MM.1S (cell line): ENCODE results near the gene SLC5A3.

Experiments used
- DNase-seq: peaks from one replicate; pipeline ENCODE4 v3.0.0-alpha.2; 2015
- H2AFZ ChIP-seq: fragments of 300-600 bp; sonication (generic); 2 replicates; pipeline ENCODE4 v1.6.0; 2016; ENCODE audit warnings: antibody characterized with exemption, low read length
- H3F3A ChIP-seq: fragments of 300-600 bp; sonication (generic); 2 replicates; pipeline ENCODE4 v1.6.1; 2016; ENCODE audit warnings: mild to moderate bottlenecking, antibody characterized with exemption, low read length, moderate library complexity, mixed read lengths; ENCODE audit not compliant: insufficient read depth
- H3K27ac ChIP-seq: fragments of 300-600 bp; sonication (generic); 2 replicates; pipeline ENCODE4 v1.5.1; 2016; ENCODE audit warnings: mild to moderate bottlenecking, low read length
- H3K27me3 ChIP-seq: fragments of 300-600 bp; sonication (generic); replicated peaks from 2 replicates; pipeline ENCODE4 v1.6.0; 2016; ENCODE audit warnings: low read length; ENCODE audit not compliant: insufficient read depth
- H3K36me3 ChIP-seq: fragments of 300-600 bp; sonication (generic); replicated peaks from 2 replicates; pipeline ENCODE4 v1.6.1; 2016; ENCODE audit warnings: mild to moderate bottlenecking, low read length, mixed read lengths; ENCODE audit not compliant: insufficient read depth
- H3K4me1 ChIP-seq: fragments of 300-600 bp; sonication (generic); 2 replicates; pipeline ENCODE4 v1.6.1; 2016; ENCODE audit warnings: low read length, mixed read lengths
- H3K4me2 ChIP-seq: fragments of 300-600 bp; sonication (generic); 2 replicates; pipeline ENCODE4 v1.6.0; 2016; ENCODE audit warnings: low read depth, low read length
- H3K4me3 ChIP-seq: fragments of 300-600 bp; sonication (generic); 2 replicates; pipeline ENCODE4 v1.5.1; 2016; ENCODE audit warnings: low read length, mixed read lengths
- H3K79me2 ChIP-seq: fragments of 300-600 bp; sonication (generic); 2 replicates; pipeline ENCODE4 v1.6.1; 2016; ENCODE audit warnings: mixed run types, low read length, mixed read lengths
- H3K9ac ChIP-seq: fragments of 300-600 bp; sonication (generic); 2 replicates; pipeline ENCODE4 v1.6.1; 2016; ENCODE audit warnings: low read length, mixed read lengths
- H3K9me2 ChIP-seq: fragments of 300-600 bp; sonication (generic); replicated peaks from 2 replicates; pipeline ENCODE4 v1.6.1; 2016; ENCODE audit warnings: mild to moderate bottlenecking, low read length, mixed read lengths; ENCODE audit not compliant: insufficient read depth
- H3K9me3 ChIP-seq: fragments of 300-600 bp; sonication (generic); replicated peaks from 2 replicates; pipeline ENCODE4 v1.6.1; 2016; ENCODE audit warnings: mild to moderate bottlenecking, low read length, mixed read lengths; ENCODE audit not compliant: insufficient read depth
- H4K20me1 ChIP-seq: fragments of 300-600 bp; sonication (generic); 2 replicates; pipeline ENCODE4 v1.6.1; 2016; ENCODE audit warnings: mild to moderate bottlenecking, low read length, moderate library complexity, mixed read lengths; ENCODE audit not compliant: insufficient read depth
- EZH2 ChIP-seq: fragments of 300-600 bp; sonication (generic); optimal IDR thresholded peaks from 2 replicates; pipeline ENCODE3; 2017; ENCODE audit warnings: low read depth, mild to moderate bottlenecking, antibody characterized with exemption, low read length, mixed read lengths
- EZH2phosphoT487 ChIP-seq: fragments of 300-600 bp; sonication (generic); IDR thresholded peaks from 2 replicates; pipeline ENCODE4 v1.6.1; 2018; ENCODE audit warnings: antibody characterized with exemption, low read length
- TF ChIP-seq, protein P1 (sequence below): fragments of 300-600 bp; sonication (generic); IDR thresholded peaks from 2 replicates; pipeline ENCODE4 v1.5.1; 2016; ENCODE audit warnings: antibody characterized with exemption, low read length, mixed read lengths

Gene SLC5A3

DNA sequence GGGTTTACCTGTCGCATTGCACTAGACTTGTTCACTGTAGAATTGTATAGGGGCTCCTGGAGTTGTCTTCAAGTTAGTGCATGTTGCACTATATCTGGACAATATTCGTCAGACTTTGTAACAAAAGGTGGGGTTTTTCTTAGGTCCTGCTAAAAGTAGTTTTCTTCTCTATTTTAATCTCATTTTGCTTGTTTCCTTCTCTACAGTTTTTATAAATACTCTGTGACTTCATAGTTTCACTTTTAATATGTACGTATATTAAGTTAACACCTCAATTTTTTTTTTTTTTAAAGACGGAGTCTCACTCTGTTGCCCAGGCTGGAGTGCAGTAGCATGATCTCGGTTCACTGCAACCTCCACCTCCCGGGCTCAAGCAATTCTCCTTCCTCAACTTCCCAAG lies 26.5 kb upstream of the SLC5A3 start:
- Histone ChIP-seq H3K9me3 (no peaks in the 10 kb centered on the region), H2AFZ (peak overlapping the region; percentile 18), H3K4me3 (peak overlapping the region; percentile 17), H3K9me2 (no peaks in the 10 kb centered on the region), H3F3A (peaks cover 2% of the 10 kb centered on the region; the same call in 1 of the 2 replicates), H4K20me1 (no peaks in the 10 kb centered on the region), H3K4me2 (peak overlapping the region; percentile 35), H3K27ac (peak overlapping the region; percentile 28; the same call in 1 of the 2 replicates), H3K27me3 (no peaks in the 10 kb centered on the region), H3K4me1 (peaks cover 8% of the 10 kb centered on the region), H3K79me2 (no peaks in the 10 kb centered on the region), H3K9ac (no peak overlapping the region), H3K36me3 (no peaks in the 10 kb centered on the region)
- peak; percentile 64 for DNase-seq
- TF ChIP-seq, protein P1, sequence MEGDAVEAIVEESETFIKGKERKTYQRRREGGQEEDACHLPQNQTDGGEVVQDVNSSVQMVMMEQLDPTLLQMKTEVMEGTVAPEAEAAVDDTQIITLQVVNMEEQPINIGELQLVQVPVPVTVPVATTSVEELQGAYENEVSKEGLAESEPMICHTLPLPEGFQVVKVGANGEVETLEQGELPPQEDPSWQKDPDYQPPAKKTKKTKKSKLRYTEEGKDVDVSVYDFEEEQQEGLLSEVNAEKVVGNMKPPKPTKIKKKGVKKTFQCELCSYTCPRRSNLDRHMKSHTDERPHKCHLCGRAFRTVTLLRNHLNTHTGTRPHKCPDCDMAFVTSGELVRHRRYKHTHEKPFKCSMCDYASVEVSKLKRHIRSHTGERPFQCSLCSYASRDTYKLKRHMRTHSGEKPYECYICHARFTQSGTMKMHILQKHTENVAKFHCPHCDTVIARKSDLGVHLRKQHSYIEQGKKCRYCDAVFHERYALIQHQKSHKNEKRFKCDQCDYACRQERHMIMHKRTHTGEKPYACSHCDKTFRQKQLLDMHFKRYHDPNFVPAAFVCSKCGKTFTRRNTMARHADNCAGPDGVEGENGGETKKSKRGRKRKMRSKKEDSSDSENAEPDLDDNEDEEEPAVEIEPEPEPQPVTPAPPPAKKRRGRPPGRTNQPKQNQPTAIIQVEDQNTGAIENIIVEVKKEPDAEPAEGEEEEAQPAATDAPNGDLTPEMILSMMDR = no peak
- TF ChIP-seq EZH2 (no peak), EZH2phosphoT487 (no peak)

DNA sequence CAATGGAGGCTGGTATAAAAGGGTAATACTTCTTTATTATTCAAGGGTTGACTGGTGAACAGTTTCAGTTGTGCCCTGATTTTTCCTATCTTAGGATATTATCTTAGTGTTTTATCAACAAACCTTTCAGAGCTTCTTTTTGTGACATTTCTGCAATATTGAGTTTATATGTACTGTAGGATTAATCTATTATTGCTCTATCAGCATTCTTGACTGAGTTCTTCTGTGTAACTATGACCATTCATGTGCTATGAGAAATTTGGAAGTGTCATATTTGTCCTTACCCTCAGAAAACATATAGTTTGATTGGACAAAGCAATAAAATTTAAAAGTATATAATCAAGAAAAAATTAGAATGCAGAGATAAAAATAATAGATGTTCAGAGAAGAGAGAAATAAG lies 25.5 kb upstream of the SLC5A3 start:
- Histone ChIP-seq H3F3A (peaks cover 6% of the 10 kb centered on the region; the same call in 1 of the 2 replicates), H3K9ac (no peak overlapping the region), H4K20me1 (no peaks in the 10 kb centered on the region), H3K27ac (no peak overlapping the region), H3K79me2 (no peaks in the 10 kb centered on the region), H3K9me2 (no peaks in the 10 kb centered on the region), H3K4me1 (peaks cover 14% of the 10 kb centered on the region), H3K4me2 (no peak overlapping the region), H2AFZ (no peak overlapping the region), H3K27me3 (no peaks in the 10 kb centered on the region), H3K36me3 (no peaks in the 10 kb centered on the region), H3K4me3 (no peak overlapping the region), H3K9me3 (no peaks in the 10 kb centered on the region)
- DNase-seq = no peak
- no peak for TF ChIP-seq EZH2phosphoT487
- TF ChIP-seq, protein P1 = no peak
- TF ChIP-seq EZH2 = no peak

DNA sequence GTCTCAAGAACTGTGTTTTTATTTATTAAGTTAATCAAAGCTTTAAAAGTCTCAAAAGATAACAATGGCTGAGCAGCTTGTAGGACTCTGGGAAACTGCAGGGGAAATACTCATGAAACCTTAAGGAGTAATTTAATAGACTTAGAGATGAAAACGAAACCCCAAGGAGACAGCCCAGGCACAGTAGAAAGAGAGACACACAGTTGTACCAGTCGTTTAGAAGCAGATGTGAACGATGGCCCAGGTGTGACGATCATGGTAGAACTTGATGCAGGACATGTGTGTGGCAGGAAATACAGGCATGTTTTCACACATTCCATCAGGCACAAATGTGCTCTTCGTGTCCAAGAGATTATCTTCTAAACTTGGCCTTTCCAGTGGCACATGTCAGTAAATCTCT lies 21.2 kb upstream of the SLC5A3 start:
- no peak overlapping the region; the same call in 1 of the 2 replicates for H3K27ac ChIP-seq
- H4K20me1 ChIP-seq = no peaks in the 10 kb centered on the region
- H3K9ac ChIP-seq = no peak overlapping the region
- 0 out of 2 replicates have a peak, but pooled peaks cover 6% of the 10 kb centered on the region for H3F3A ChIP-seq
- no peaks in the 10 kb centered on the region for H3K27me3 ChIP-seq
- H3K4me3 ChIP-seq = no peak overlapping the region
- H3K36me3 ChIP-seq = no peaks in the 10 kb centered on the region
- peak; percentile 57 for DNase-seq
- no peaks in the 10 kb centered on the region for H3K9me3 ChIP-seq
- H2AFZ ChIP-seq = peak overlapping the region; percentile 26
- H3K4me1 ChIP-seq = peaks cover 5% of the 10 kb centered on the region; the same call in 1 of the 2 replicates
- H3K4me2 ChIP-seq = peak overlapping the region; percentile 25; the same call in 1 of the 2 replicates
- no peaks in the 10 kb centered on the region for H3K79me2 ChIP-seq
- H3K9me2 ChIP-seq = no peaks in the 10 kb centered on the region
- TF ChIP-seq EZH2phosphoT487 (no peak), EZH2 (no peak)
- TF ChIP-seq, protein P1 = no peak
